A549 (cell line): ENCODE data around the gene NAA60. TPM values are rescaled to one million over a fixed set of nuclear protein-coding genes. Genes with fewer than 3 reads are reported as not detected.
A peak's percentile ranks its signal among the peaks of the same experiment; 100 is the strongest.

Source experiments
- ATAC-seq, 2 experiments: fragments of 200-7000 bp in 1 of 2; fragments of >200 bp in 1 of 2; cut with Nextera tagmentation in 1 of 2; cut with Tn5 transposase in 1 of 2; 3 replicates each; pipeline versions ENCODE4 v1.8.0 to v1.9.1; 2018 to 2020; ENCODE audit warnings: mild to moderate bottlenecking in 1 of 2, moderate library complexity in 1 of 2
- CTCF ChIA-PET: fragments of 300-600 bp; sonication (Branson Sonifier 250); formaldehyde crosslinking; extraction: SDS; loops from one replicate; lab custom pipeline; 2021; ENCODE audit warnings: antibody characterized with exemption, inconsistent platforms; lab: Yijun Ruan, JAX
- POLR2A ChIA-PET: fragments of 350-600 bp; formaldehyde crosslinking; extraction: SDS; loops from one replicate; lab custom pipeline; 2021; ENCODE audit warnings: antibody characterized with exemption, inconsistent platforms; lab: Yijun Ruan, JAX
- DNase-seq, 2 experiments: peaks; one replicate each; pipeline versions ENCODE4 v3.0.0 to v3.0.0-alpha.2; 2011 to 2016; ENCODE audit warnings: low read depth in 1 of 2, low spot score in 1 of 2
- FAIRE-seq: peaks from 2 replicates; lab custom pipeline; 2011; peaks lifted over from hg19 to GRCh38; lab: Jason Lieb, UNC
- H3K27ac ChIP-seq, 2 experiments: fragments of >200 bp; sonication (Bioruptor Twin); formaldehyde crosslinking; 3 replicates each; pipeline ENCODE4 v1.5.1; 2016 to 2017
- H3K4me1 ChIP-seq: fragments of >200 bp; sonication (Bioruptor Twin); formaldehyde crosslinking; 3 replicates; pipeline ENCODE4 v1.6.1; 2016
- H3K4me2 ChIP-seq: fragments of >200 bp; sonication (Bioruptor Twin); formaldehyde crosslinking; 3 replicates; pipeline ENCODE4 v1.6.1; 2016
- H3K4me3 ChIP-seq: fragments of >200 bp; sonication (Bioruptor Twin); formaldehyde crosslinking; 3 replicates; pipeline ENCODE4 v1.5.1; 2016
- H3K9me3 ChIP-seq: fragments of >200 bp; sonication (Bioruptor Twin); formaldehyde crosslinking; 3 replicates; pipeline ENCODE4 v1.6.1; 2016
- CEBPB ChIP-seq, 2 experiments: fragments of >200 bp in 1 of 2; sonication (Bioruptor Twin) in 1 of 2; formaldehyde crosslinking in 1 of 2; IDR thresholded peaks; 2 replicates each; pipeline ENCODE4 v1.6.1; 2012 to 2016
- CHD2 ChIP-seq: fragments of 150-350 bp; IDR thresholded peaks from 2 replicates; pipeline ENCODE4 v1.6.1; 2014; ENCODE audit warnings: low read length; ENCODE audit not compliant: partially characterized antibody
- EHF ChIP-seq: fragments of 250-450 bp; sonication (Bioruptor Pico); IDR thresholded peaks from 2 replicates; pipeline ENCODE4 v1.5.0; 2020; ENCODE audit warnings: mild to moderate bottlenecking
- FOSB ChIP-seq: fragments of 250-450 bp; sonication (Bioruptor Pico); IDR thresholded peaks from 2 replicates; pipeline ENCODE4 v1.5.0; 2020; ENCODE audit warnings: mild to moderate bottlenecking, moderate library complexity
- FOSL2 ChIP-seq, 2 experiments: fragments of 450-650 bp in 1 of 2; fragments of >200 bp in 1 of 2; sonication (Bioruptor Twin) in 1 of 2; formaldehyde crosslinking; IDR thresholded peaks; 2 replicates each; pipeline versions ENCODE4 v1.5.0 to v1.6.1; 2016 to 2020; ENCODE audit warnings: mild to moderate bottlenecking in 1 of 2, moderate library complexity in 1 of 2
- FOXS1 ChIP-seq: fragments of 250-450 bp; sonication (Bioruptor Pico); IDR thresholded peaks from 2 replicates; pipeline ENCODE4 v1.5.0; 2020; ENCODE audit warnings: mild to moderate bottlenecking, moderate library complexity
- GATA3 ChIP-seq: IDR thresholded peaks from 2 replicates; pipeline ENCODE4 v1.6.1; 2012; ENCODE audit warnings: borderline replicate concordance
- HOXB13 ChIP-seq: fragments of 250-450 bp; sonication (Bioruptor Pico); IDR thresholded peaks from 2 replicates; pipeline ENCODE4 v1.5.0; 2020; ENCODE audit warnings: low read depth, mild to moderate bottlenecking, moderate library complexity
- JUN ChIP-seq, 2 experiments: fragments of >200 bp; sonication (Bioruptor Twin); formaldehyde crosslinking; IDR thresholded peaks; 2 replicates in 1 of 2; 3 replicates in 1 of 2; pipeline ENCODE4 v1.6.1; 2016 to 2017
- MAZ ChIP-seq: fragments of 150-350 bp; IDR thresholded peaks from 2 replicates; pipeline ENCODE4 v1.6.1; 2014; ENCODE audit warnings: antibody characterized with exemption, low read depth, low read length, borderline replicate concordance
- MYC ChIP-seq: IDR thresholded peaks from 2 replicates; pipeline ENCODE4 v1.6.1; 2012; ENCODE audit warnings: mild to moderate bottlenecking, inconsistent platforms, low read length, improper control_type of control experiment, borderline replicate concordance
- NPAS2 ChIP-seq: fragments of 250-450 bp; sonication (Bioruptor Pico); IDR thresholded peaks from 2 replicates; pipeline ENCODE4 v1.8.0; 2022; ENCODE audit warnings: mild to moderate bottlenecking, moderate library complexity, borderline replicate concordance
- POLR2A ChIP-seq: IDR thresholded peaks from 2 replicates; pipeline ENCODE4 v1.6.1; 2012; ENCODE audit warnings: mild to moderate bottlenecking, low read length
- RAD21 ChIP-seq, 2 experiments: fragments of >200 bp in 1 of 2; sonication (Bioruptor Twin) in 1 of 2; formaldehyde crosslinking in 1 of 2; IDR thresholded peaks in 1 of 2; conservative IDR thresholded peaks in 1 of 2; 2 replicates in 1 of 2; 3 replicates in 1 of 2; pipeline ENCODE4 v1.6.1; 2012 to 2018; ENCODE audit warnings: inconsistent platforms in 1 of 2
- RFX5 ChIP-seq: fragments of 450-650 bp; IDR thresholded peaks from 2 replicates; pipeline ENCODE4 v1.7.1; 2014; ENCODE audit warnings: antibody characterized with exemption, mild to moderate bottlenecking, moderate library complexity
- SMC3 ChIP-seq: fragments of >200 bp; sonication (Bioruptor Twin); formaldehyde crosslinking; IDR thresholded peaks from 3 replicates; pipeline ENCODE4 v1.6.1; 2018; ENCODE audit warnings: inconsistent platforms
- TFCP2L1 ChIP-seq: fragments of 250-450 bp; sonication (Bioruptor Pico); IDR thresholded peaks from 2 replicates; pipeline ENCODE4 v1.5.0; 2021; ENCODE audit warnings: mild to moderate bottlenecking
- TP53 ChIP-seq: fragments of 250-450 bp; sonication (Bioruptor Pico); IDR thresholded peaks from 2 replicates; pipeline ENCODE4 v1.5.0; 2021; ENCODE audit warnings: mild to moderate bottlenecking, moderate library complexity
- ZC3H11A ChIP-seq: fragments of 450-650 bp; IDR thresholded peaks from 2 replicates; pipeline ENCODE4 v1.6.1; 2014; ENCODE audit warnings: antibody characterized with exemption, mild to moderate bottlenecking
- ZNF302 ChIP-seq: fragments of 250-450 bp; sonication (Bioruptor Pico); IDR thresholded peaks from 2 replicates; pipeline ENCODE4 v1.9.0; 2021; ENCODE audit warnings: inconsistent platforms, mild to moderate bottlenecking, moderate library complexity
- ZSCAN20 ChIP-seq: fragments of 250-450 bp; sonication (Bioruptor Pico); IDR thresholded peaks from 2 replicates; pipeline ENCODE4 v1.8.0; 2022; ENCODE audit warnings: mild to moderate bottlenecking, moderate library complexity
- WGBS: methylation state at CpG from one replicate; pipeline ENCODE4 v1.1.6; 2017; ENCODE audit errors: missing lambda C conversion rate; 5-methylcytosine and 5-hydroxymethylcytosine counted together
- polyA plus RNA-seq, 4 experiments: library from polyadenylated mRNA; depleted of rRNA in 3 of 4; stranded (reverse); fragments of >200 nt; fragmentation: RNase III in 1 of 4; extraction: RNeasy Plus Mini Kit Qiagen cat#74134 plus additional on column Dnase treatment in 1 of 4; gene quantifications; 2 replicates in 3 of 4; 3 replicates in 1 of 4; pipeline ENCODE4 v1.2.3, GENCODE V29; 2011 to 2017
- TF ChIP-seq, protein P1 (sequence below): fragments of 250-450 bp; sonication (Bioruptor Pico); IDR thresholded peaks from 2 replicates; pipeline ENCODE4 v1.5.0; 2020; ENCODE audit warnings: low read depth, mild to moderate bottlenecking, moderate library complexity
- TF ChIP-seq, protein P2 (sequence below): fragments of >200 bp; sonication (Bioruptor Twin); formaldehyde crosslinking; IDR thresholded peaks from 3 replicates; pipeline ENCODE4 v1.5.1; 2016
- TF ChIP-seq, protein P3 (sequence below): fragments of >200 bp; sonication (Bioruptor Twin); formaldehyde crosslinking; IDR thresholded peaks from 2 replicates; pipeline ENCODE4 v1.6.1; 2016
- TF ChIP-seq, protein P4 (sequence below): IDR thresholded peaks from 2 replicates; pipeline ENCODE4 v1.6.1; 2012
- TF ChIP-seq, protein P5 (sequence below): fragments of 200-600 bp; sonication (generic); IDR thresholded peaks from 2 replicates; pipeline ENCODE4 v1.6.1; 2016; ENCODE audit warnings: antibody characterized with exemption, mild to moderate bottlenecking, moderate library complexity
- TF ChIP-seq, protein P6 (sequence below): IDR thresholded peaks from 2 replicates; pipeline ENCODE4 v1.6.1; 2012; ENCODE audit warnings: low read depth, borderline replicate concordance

NAA60 gene
- polyA plus RNA-seq, 2 of the 4 experiments (the other 2 are of a cell fraction): 41.6 to 43.9 TPM

DNA sequence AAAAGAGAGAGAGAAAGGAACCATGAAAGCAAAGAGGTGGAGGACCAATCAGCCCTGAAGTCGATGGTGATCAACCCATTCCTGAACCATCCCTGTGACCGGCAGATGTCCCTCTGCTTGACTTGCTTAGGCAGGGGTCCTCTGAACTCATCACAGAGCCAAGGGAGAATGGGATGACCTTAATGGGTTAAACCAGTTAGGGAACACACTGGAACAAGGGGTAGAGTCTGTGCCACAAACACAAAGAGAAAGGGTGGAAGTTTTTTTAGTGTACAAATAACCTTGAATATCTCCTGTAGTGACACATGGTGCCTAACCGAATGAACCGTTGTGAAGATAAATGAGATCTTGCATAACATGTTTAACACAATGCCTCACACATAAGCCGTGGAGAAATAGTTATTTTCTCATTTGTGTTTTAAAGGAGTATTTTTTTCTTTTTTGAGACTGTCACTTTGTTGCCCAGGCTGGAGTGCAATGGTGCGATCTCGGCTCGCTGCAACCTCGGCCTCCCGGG, 11.2 kb downstream of the NAA60 start:
- CTCF ChIA-PET: interaction anchor here (0.9 kb wide), 1 partner anchor 14 kb away, joined by 3 read pairs; no protein-coding TSS in a partner anchor

DNA sequence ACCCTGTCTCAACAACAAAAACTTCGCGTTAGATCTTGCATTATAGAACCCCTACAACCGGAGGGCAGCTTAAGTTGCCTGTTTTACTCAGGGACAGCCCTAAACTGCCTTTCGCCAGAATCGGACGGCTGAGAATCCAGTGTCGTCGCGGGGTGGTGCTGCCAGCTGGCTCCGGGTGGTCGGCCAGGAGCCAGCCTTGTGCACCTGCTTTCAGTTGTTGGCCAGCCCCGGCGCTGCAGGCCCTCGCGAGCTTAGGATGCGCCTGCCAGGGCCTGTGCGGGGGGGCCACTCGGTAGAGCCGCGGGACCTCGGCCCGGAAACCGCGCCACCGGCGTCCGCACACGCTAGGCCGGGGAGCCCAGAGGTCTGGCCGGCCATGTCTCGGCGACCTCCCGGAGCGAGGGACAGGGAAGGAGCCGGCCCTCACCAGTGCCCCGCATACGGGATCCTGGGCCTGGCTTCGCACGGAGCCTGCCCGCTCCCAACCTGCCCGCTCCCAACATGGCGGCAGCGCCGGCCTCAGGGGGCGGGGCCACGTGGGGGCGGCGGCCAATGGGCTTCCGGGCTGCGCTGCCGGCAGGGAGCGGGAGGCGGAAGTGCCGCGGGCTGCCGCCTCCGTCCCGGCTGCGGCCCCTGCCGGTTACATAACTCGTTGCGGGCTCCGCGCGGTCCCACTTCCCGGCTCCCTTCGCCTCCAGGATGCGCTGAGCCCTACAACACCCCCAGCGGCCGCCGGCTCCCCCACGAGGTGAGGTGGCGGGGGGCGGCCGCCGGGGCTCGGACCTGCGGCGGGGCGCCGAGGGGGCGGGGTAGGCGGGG, 14.2 kb downstream of the NAA60 start:
- Histone ChIP-seq H3K4me2 (peak overlapping the region; percentile 99), H3K27ac (peak overlapping the region; percentile 99), H3K4me1 (peaks cover 33% of the 10 kb centered on the region), H3K9me3 (no peaks in the 10 kb centered on the region), H3K4me3 (peak overlapping the region; percentile 100)
- WGBS: 39% methylated on average over 3 of the region's 83 CpGs
- ChIA-PET POLR2A (interaction anchor here (0.6 to 1.3 kb wide), 14 partner anchors 9 to 275 kb away, joined by 3 to 16 read pairs (median 4); partner anchors contain the start of genes CLUAP1, NAA60, ZNF174 and ZNF263), CTCF (interaction anchor here (0.6 to 1.2 kb wide), 6 partner anchors 10 to 223 kb away, joined by 3 to 5 read pairs (median 4); partner anchors contain the start of genes CLUAP1, NAA60, ZNF200 and ZNF597)
- DNase-seq (peak; percentile 92 to 98), ATAC-seq (peak; percentile 90 to 95), FAIRE-seq (no peak)
- TF ChIP-seq TFCP2L1 (CRISPR knock-in tag): peak; percentile 92
- TF ChIP-seq FOSB (CRISPR knock-in tag): no peak
- TF ChIP-seq CEBPB (IDR thresholded peaks at IDR 0.05): peak; percentile 49 to 56; a peak in 1 of 4 replicates
- TF ChIP-seq CHD2: peak; percentile 88
- peak; percentile 78 for TF ChIP-seq POLR2A
- TF ChIP-seq HOXB13 (CRISPR knock-in tag): no peak
- no peak for TF ChIP-seq ZC3H11A
- peak; percentile 80 to 97; a peak in 4 of 5 replicates for TF ChIP-seq JUN (IDR thresholded peaks at IDR 0.05)
- no peak for TF ChIP-seq GATA3
- no peak for TF ChIP-seq TP53 (CRISPR knock-in tag)
- TF ChIP-seq FOSL2 (IDR thresholded peaks at IDR 0.05): no peak
- 0 out of 2 replicates have a peak, but pooled peaks have one; percentile 10 for TF ChIP-seq FOSL2 (CRISPR knock-in tag; IDR thresholded peaks at IDR 0.05)
- TF ChIP-seq, protein P1, sequence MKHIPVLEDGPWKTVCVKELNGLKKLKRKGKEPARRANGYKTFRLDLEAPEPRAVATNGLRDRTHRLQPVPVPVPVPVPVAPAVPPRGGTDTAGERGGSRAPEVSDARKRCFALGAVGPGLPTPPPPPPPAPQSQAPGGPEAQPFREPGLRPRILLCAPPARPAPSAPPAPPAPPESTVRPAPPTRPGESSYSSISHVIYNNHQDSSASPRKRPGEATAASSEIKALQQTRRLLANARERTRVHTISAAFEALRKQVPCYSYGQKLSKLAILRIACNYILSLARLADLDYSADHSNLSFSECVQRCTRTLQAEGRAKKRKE (CRISPR knock-in tag): 0 out of 2 replicates have a peak, but pooled peaks have one; percentile 34
- TF ChIP-seq, protein P2, sequence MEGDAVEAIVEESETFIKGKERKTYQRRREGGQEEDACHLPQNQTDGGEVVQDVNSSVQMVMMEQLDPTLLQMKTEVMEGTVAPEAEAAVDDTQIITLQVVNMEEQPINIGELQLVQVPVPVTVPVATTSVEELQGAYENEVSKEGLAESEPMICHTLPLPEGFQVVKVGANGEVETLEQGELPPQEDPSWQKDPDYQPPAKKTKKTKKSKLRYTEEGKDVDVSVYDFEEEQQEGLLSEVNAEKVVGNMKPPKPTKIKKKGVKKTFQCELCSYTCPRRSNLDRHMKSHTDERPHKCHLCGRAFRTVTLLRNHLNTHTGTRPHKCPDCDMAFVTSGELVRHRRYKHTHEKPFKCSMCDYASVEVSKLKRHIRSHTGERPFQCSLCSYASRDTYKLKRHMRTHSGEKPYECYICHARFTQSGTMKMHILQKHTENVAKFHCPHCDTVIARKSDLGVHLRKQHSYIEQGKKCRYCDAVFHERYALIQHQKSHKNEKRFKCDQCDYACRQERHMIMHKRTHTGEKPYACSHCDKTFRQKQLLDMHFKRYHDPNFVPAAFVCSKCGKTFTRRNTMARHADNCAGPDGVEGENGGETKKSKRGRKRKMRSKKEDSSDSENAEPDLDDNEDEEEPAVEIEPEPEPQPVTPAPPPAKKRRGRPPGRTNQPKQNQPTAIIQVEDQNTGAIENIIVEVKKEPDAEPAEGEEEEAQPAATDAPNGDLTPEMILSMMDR: peak; percentile 45
- TF ChIP-seq ZNF302 (CRISPR knock-in tag): no peak
- peak; percentile 29 to 56; a peak in 2 of 5 replicates for TF ChIP-seq RAD21 (conservative IDR thresholded peaks at IDR 0.05 in 1 of 2, IDR thresholded peaks at IDR 0.05 in 1 of 2)
- TF ChIP-seq SMC3: no peak; the same call in 1 of the 3 replicates
- TF ChIP-seq, protein P3, sequence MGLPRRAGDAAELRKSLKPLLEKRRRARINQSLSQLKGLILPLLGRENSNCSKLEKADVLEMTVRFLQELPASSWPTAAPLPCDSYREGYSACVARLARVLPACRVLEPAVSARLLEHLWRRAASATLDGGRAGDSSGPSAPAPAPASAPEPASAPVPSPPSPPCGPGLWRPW: no peak
- TF ChIP-seq FOXS1 (CRISPR knock-in tag): no peak
- TF ChIP-seq MAZ: no peak
- TF ChIP-seq, protein P4, sequence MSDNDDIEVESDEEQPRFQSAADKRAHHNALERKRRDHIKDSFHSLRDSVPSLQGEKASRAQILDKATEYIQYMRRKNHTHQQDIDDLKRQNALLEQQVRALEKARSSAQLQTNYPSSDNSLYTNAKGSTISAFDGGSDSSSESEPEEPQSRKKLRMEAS: peak; percentile 75
- no peak for TF ChIP-seq ZSCAN20 (CRISPR knock-in tag)
- no peak; the same call in 1 of the 2 replicates for TF ChIP-seq RFX5
- TF ChIP-seq EHF: no peak; the same call in 1 of the 2 replicates
- peak; percentile 85 for TF ChIP-seq MYC
- TF ChIP-seq, protein P5, sequence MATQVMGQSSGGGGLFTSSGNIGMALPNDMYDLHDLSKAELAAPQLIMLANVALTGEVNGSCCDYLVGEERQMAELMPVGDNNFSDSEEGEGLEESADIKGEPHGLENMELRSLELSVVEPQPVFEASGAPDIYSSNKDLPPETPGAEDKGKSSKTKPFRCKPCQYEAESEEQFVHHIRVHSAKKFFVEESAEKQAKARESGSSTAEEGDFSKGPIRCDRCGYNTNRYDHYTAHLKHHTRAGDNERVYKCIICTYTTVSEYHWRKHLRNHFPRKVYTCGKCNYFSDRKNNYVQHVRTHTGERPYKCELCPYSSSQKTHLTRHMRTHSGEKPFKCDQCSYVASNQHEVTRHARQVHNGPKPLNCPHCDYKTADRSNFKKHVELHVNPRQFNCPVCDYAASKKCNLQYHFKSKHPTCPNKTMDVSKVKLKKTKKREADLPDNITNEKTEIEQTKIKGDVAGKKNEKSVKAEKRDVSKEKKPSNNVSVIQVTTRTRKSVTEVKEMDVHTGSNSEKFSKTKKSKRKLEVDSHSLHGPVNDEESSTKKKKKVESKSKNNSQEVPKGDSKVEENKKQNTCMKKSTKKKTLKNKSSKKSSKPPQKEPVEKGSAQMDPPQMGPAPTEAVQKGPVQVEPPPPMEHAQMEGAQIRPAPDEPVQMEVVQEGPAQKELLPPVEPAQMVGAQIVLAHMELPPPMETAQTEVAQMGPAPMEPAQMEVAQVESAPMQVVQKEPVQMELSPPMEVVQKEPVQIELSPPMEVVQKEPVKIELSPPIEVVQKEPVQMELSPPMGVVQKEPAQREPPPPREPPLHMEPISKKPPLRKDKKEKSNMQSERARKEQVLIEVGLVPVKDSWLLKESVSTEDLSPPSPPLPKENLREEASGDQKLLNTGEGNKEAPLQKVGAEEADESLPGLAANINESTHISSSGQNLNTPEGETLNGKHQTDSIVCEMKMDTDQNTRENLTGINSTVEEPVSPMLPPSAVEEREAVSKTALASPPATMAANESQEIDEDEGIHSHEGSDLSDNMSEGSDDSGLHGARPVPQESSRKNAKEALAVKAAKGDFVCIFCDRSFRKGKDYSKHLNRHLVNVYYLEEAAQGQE: peak; percentile 94
- TF ChIP-seq, protein P6, sequence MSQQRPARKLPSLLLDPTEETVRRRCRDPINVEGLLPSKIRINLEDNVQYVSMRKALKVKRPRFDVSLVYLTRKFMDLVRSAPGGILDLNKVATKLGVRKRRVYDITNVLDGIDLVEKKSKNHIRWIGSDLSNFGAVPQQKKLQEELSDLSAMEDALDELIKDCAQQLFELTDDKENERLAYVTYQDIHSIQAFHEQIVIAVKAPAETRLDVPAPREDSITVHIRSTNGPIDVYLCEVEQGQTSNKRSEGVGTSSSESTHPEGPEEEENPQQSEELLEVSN: peak; percentile 78

More for the DNA sequence above, 11.2 kb downstream of the NAA60 start:
- peaks cover 16% of the 10 kb centered on the region for H3K4me1 ChIP-seq
- no peak for FAIRE-seq
- no peak overlapping the region for H3K4me3 ChIP-seq
- DNase-seq: no peak
- ATAC-seq: no peak
- WGBS: 81% methylated on average over 10 of the region's 10 CpGs
- no peaks in the 10 kb centered on the region for H3K9me3 ChIP-seq
- POLR2A ChIA-PET: no interaction called here
- no peak overlapping the region for H3K4me2 ChIP-seq
- no peak overlapping the region for H3K27ac ChIP-seq
- TF ChIP-seq FOSL2 (IDR thresholded peaks at IDR 0.05) (no peak), FOSL2 (CRISPR knock-in tag; IDR thresholded peaks at IDR 0.05) (no peak), NPAS2 (no peak)
